ENCODE results near the gene TNFAIP1.

Gene TNFAIP1

DNA sequence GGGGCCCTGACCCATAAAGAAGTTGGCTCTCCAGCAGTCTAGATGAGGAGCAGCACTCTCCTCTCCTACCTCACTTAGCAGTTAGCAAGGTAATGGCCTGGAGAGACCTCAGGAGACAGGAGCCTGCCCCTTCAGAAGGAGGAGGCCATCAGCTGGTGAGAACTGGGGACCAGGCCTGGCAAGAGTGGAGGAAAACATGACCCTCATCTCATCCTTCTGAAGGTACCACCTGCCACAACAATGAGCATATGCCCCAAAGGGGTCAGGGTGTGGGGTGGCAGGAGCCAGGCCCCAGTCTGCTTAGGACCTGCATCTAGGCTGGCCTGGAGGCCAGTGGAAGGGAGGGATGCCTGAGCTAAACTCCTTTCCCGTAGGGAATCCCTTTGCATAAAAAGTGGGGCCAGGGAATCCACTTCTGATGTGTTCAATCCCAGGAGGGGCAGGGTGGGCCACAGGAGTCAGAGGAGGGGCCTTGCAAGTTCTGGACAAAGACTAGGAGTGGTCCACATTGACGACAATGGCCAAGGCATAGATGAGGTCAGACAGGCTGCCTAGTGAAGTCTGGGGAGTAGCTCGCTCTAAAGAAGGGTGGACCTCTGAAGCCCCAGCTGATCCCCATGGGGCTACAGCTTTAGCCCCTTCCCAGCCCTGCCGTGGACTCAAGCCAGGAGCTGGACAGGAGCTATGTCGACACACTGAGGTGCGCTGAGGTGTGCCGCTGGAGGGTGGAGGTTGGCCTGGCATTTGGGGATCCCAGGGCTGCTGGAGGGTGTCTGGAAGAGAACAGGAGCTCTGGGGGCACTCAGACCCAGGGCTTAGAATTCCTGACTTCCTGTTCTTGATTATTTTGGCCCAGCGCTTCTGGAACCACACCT, 28.5 kb downstream of the TNFAIP1 start:
- DNase-seq (ENCODE audit: extremely low read depth, low read depth) = no peak
- TF ChIP-seq, protein P1, sequence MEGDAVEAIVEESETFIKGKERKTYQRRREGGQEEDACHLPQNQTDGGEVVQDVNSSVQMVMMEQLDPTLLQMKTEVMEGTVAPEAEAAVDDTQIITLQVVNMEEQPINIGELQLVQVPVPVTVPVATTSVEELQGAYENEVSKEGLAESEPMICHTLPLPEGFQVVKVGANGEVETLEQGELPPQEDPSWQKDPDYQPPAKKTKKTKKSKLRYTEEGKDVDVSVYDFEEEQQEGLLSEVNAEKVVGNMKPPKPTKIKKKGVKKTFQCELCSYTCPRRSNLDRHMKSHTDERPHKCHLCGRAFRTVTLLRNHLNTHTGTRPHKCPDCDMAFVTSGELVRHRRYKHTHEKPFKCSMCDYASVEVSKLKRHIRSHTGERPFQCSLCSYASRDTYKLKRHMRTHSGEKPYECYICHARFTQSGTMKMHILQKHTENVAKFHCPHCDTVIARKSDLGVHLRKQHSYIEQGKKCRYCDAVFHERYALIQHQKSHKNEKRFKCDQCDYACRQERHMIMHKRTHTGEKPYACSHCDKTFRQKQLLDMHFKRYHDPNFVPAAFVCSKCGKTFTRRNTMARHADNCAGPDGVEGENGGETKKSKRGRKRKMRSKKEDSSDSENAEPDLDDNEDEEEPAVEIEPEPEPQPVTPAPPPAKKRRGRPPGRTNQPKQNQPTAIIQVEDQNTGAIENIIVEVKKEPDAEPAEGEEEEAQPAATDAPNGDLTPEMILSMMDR (IDR thresholded peaks at IDR 0.05; ENCODE audit: low read depth, low read length) = no peak

DNA sequence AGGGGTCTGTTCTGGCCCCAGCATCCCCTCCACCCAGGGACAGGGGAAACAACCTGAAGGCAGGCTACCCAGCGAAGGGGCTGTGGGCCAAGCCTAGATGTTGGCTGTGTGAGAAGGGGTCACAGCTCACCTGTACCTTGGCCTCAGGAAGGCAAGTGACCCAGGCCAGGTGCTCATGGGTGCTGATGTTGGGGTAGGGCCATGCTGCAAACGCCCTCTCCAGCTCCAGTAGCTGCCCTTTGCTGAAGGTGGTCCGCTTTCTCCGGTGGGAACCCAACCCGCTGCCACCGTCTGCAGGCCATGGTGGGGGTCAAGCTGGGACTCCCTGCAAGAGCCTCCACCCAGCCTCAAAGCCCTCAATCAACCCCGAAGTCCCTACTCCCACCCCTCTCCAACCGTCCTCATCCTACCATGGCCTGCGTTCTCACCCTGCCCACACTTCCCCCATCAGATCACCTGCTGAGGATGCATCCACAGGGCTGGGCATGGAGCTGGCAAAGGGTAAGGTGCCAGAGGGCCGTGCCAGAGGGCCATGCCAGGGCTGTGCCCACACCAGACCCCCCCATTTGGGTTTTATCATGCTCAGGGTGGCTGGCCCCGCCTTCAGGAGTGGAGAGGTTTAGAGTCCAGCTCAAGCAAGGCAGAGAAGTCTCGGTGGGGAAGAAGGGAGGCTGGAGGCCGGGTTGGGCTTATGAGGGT, 29.3 kb downstream of the TNFAIP1 start, which contains the start of gene SEBOX:
TSS of gene SEBOX (minus strand) at position 535 of the 699 bp plus-strand sequence. CDS start at position 487, 48 bp downstream.
- TF ChIP-seq, protein P1 (IDR thresholded peaks at IDR 0.05; ENCODE audit: low read depth, low read length) = no peak
- DNase-seq (ENCODE audit: extremely low read depth, low read depth) = no peak

DNA sequence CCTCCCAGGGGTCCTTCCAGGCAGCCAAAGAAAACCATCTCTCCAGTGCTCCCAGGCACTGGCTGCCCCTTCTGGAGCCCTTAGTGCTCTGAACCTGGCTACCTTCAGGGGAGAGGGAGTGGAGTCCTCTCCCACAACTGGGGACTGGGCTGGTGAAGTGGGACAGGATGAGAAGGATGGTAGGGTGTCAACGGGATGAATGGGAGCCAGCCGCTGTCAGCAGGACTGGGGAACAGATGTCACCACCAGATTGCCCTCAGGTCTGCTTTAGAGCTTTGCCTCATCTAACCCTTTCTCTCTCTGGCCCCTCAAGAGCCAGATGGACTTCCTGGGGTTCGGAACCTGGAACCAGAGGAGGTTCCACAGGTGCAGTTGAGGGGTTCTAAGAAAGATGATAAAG, 29.9 kb downstream of the TNFAIP1 start:
- TF ChIP-seq, protein P1 (IDR thresholded peaks at IDR 0.05; ENCODE audit: low read depth, low read length) = no peak
- no peak for DNase-seq (ENCODE audit: extremely low read depth, low read depth)

DNA sequence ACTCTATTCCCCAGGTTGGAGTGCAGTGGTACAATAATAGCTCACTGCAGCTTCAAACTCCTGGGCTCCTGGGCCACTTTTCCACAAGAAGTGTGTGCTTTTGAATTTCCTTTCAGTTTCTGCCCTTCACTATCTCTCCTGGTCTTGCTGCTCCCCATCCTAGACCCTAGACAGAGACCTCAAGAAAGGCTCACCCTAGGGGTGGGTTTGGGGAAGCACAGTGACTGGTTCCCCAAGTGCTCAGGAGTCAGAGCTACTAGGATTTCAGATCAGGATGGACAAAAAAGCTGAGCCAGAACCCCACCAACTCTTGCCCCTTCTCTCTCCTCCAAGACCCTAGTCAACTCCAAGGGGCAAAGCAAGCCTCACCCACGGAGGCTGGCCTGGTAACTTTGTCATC, 31.0 kb downstream of the TNFAIP1 start:
- TF ChIP-seq, protein P1 (IDR thresholded peaks at IDR 0.05; ENCODE audit: low read depth, low read length) = no peak
- DNase-seq (ENCODE audit: extremely low read depth, low read depth) = no peak

DNA sequence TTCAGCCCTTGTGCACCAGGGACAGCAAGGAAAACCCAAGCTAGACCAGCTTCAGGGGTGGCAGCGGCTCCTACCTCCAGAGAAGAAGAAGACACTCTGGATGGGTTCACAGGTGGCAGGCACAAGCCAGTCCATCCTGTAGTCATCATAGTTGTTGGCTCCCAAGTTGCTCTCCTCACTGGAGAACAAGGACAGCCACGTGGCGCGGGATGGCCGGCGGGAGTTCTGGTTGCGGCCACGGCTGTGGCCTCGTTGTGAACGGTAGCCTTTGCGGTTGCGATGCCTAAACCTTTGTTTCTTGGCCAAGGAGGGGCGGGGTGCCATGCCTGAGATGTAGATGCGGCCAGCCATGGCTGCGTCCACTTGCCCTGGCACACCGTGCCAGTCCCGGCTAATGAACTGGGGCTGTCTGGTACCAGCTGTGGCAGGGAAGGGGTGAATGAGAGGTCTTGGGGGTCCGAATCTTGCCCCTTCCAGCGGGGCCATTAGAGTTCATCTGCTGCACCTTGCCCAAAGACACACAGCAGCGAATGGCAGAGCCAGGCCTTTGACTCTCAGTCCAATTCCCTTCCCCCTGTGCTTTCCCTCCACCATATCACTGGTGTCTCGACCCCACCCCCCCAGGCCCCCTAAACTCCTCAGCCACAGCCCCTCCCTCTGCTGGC, 32.2 kb downstream of the TNFAIP1 start:
- TF ChIP-seq, protein P1 (IDR thresholded peaks at IDR 0.05; ENCODE audit: low read depth, low read length) = no peak

DNA sequence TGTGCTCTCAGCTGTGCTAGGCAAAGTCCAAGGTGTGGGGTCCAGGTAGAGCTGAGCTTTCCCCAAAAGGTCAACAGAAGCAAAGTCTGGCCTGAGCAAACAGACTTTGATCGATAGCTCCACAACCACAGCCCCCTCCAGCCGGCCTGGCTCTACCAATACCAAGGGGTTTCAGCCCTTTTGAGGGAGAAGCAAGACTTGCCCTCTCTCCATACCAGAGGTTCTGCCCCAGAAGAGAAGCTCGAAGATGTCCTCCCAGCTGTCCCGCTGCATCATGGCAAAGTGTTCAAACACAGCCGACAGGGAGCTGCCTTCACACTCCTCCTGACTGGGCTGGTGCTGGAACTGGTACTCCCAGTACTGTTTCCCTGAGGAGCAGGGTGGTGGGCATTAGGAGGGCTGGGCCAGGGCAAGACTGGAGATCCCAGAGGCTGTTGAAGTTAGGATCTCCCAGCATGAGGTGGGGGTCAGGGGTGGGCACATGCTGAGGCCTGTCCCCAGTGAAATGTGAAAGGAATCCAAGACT, 32.8 kb downstream of the TNFAIP1 start:
- DNase-seq (ENCODE audit: extremely low read depth, low read depth) = no peak
- TF ChIP-seq, protein P1 (IDR thresholded peaks at IDR 0.05; ENCODE audit: low read depth, low read length) = no peak

More for the DNA sequence above, 32.2 kb downstream of the TNFAIP1 start:
- no peak for DNase-seq (ENCODE audit: extremely low read depth, low read depth)
